Right hindlimb (tissue), 1 donor: ENCODE results near the gene MAP1B.
"Not testable (repeated sequence)": the region's sequence is repeated elsewhere in the genome, so short reads cannot be mapped to it uniquely, and the experiment has no call there.

Experiments used
- DNase-seq: peaks from one replicate; pipeline ENCODE4 v3.0.0-alpha.2; 2018

Gene MAP1B

GRCh38 chr5:72107131-72107900 is at the start of gene MAP1B:
MAP1B (plus strand) TSS chr5:72107475; CDS start chr5:72107532, 57 bp downstream.
- DNase-seq, result peak; percentile 88

DNA sequence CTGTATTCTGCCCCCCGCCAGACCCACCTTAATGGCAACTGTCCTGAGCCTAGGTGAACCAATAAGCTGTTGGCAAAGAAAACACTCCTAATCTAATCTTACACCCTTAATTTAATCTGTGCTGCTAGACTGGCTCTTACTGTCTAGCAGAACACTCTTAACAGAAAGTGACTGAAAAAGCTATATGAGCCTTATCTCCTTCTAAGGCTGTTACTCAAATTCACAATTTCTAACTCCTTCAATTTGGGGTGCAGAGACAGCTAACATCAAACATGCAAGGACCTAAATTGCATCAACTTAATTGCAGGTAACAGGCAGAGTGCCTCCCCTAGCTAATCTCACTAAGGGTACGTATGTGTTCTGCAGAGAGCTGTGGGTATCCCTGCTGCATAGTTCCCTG is 49.5 kb upstream of the MAP1B start:
- no peak for DNase-seq

- DNase-seq, result peak; percentile 20
Measured at GRCh38 chr5:72063219-72063819, 44.0 kb upstream of the MAP1B start.

GRCh38 chr5:72064801-72065570 is 42.3 kb upstream of the MAP1B start:
- DNase-seq, result no peak

DNA sequence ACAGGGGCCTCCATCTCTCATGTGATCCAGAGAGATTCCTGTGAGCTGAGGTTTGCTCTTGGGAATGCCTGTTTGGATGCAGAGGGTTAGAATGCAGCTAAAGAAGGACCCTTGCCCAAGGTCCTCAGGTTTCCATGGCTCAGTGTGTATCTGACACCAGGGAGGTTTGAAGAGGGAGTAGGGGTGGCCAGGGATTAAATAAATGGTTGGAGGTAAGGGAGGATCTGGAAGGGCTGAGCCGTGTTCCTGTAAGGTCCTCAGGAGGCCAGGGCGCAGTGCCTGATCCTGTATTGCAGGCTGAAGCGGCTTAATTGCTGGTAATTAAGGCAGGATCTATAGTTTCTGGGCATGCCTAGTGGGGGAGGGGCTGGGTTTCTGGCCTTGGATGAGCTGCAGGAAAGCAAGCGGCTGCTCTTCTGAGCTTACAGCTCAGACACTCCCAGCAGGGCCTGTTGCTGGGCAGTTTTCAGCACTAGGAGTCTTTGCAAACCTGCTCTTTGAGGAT is 41.5 kb upstream of the MAP1B start:
- DNase-seq, result no peak

- DNase-seq, result no peak
Measured at GRCh38 chr5:72066705-72067107, 40.6 kb upstream of the MAP1B start.

- DNase-seq, result no peak
Measured at GRCh38 chr5:72067682-72068470, 39.4 kb upstream of the MAP1B start.

DNA sequence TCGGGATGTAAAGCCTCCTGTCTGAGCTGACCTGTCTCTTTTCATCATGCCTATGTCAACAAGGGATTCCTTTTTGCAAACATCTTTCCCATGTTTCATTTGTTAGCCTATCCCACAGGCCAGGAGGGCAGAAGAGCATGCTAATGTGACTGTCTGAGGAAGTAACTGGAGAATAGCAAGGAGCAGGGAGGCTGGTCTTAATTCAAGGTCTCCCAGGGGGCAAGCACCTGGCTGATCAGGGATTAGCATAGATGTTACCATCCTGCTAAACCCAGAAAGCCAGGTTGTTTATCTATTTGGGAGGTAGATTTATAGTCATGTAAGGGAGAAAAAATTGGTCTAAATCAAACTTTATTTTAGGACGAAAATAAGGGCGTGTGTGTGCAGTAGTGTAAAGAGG is 36.7 kb upstream of the MAP1B start:
- no peak for DNase-seq

DNA sequence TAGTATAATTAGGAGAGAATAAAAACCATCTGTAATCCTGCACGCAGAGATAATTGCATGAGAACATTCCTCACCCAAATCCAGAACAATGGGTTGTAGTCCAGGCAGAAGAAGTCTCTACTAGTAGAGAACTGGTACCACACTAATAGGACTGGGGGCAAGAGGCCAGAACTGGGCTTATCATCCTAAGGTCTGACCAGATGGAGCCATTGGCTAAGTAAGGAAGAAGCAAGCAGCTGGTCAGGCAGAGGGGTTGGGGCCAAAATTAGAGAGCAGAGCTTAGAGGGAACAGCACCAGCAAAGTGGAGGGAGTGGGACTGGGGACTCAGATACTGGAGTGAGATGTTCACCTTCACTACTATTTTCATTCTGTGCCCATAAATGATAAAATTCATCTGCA is 35.4 kb upstream of the MAP1B start:
- DNase-seq, result no peak

DNA sequence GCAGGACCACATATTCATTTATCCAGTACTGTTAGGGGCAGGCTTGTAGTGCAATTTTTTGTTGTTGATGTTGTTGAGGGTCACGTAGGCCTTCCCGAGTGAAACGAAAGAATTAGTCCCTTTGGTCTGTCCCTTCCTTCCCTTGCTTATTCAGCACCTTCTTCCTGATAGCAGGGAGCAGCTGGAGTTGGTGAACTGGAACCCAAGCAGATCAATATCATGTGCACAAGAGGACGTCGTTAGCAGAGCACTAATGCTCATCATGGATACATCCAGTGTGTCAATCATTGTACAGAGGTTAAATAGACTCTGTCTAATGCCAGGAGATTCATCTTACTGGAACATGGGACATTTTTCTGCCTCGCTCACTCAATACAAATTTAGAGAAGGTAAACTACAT is 33.0 kb upstream of the MAP1B start:
- no peak for DNase-seq

DNA sequence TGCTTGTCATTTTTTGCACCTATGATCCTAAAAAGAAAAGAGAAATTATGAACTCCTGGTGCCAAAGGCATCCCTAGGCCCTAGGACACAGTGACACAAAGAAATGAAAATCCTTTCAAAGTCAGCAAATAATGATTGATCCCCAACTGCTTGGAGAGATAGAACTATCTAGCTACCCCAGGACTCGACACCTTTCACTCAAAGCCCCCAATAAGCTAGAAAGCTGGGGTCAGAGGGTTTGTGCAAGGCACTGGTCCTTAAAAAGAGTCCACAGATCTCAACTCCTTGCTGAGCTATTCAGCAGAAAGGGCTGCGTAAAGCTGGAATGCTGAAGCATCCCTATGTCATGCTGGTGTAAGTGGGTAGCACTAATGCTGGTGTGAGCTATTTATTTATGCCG is 31.8 kb upstream of the MAP1B start:
- no peak for DNase-seq

- DNase-seq, result no peak
Measured at GRCh38 chr5:72076621-72077300, 30.5 kb upstream of the MAP1B start.

DNA sequence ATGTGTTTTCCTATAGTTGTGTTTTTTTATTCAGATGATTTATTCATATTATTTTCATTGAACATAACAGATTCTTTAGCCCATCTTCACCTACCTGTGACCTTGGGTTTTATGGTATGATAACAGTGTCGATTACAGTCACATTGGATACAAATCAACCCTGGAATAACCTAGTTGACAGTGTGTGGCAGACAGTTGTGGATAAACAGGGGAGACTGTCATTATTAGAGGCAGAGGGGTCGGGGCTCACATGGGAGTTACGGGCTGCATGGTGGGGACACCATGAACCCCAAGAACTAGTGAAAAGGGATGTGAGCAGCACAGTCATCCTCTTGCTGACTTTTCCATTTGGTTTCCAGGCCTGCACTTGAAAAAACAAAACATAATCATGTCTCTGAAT is 29.9 kb upstream of the MAP1B start:
- DNase-seq, result no peak

DNA sequence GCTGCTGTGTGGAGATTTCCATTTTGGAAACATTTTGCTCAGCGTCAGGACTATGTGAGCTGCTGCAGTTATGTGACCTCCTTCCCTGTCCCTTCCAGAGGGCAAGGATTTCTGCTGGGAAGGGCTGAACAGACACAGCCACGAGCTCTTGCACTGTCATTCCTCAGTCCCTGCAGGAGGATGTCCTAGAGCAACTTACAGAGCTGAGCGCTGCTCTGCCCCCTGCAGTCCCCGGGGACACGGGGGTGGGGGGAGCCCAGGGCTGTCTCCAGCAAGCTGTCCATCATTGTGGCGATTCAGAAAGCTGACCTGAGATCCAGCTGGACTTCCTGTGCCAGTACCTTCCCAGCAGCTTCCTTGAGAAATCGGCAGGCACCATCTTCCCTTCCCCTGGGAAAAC is 28.0 kb upstream of the MAP1B start:
- DNase-seq, result no peak

GRCh38 chr5:72082048-72082447 is 25.2 kb upstream of the MAP1B start:
- no peak for DNase-seq

DNA sequence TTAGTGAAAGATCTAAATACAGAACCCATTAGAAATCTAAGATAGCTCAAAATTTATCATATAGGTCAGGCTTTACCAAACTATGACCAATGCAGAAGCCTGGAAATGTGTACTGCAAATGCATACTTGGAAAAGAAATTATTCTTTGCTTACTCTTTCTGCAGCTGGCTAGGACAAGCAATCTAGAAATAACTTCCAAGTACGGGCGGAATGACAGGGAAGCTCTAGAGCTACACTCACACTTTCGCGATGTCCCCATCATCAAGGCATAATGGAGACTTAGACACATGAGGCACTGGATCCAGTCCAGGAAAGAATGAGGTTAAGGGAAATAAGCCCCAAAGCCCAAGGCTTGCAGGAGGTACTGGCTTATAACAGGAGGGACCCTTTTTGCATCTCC is 22.4 kb upstream of the MAP1B start:
- DNase-seq, result no peak

GRCh38 chr5:72085319-72085718 is 22.0 kb upstream of the MAP1B start:
- no peak for DNase-seq

GRCh38 chr5:72089713-72090112 is 17.6 kb upstream of the MAP1B start:
- not testable (repeated sequence) for DNase-seq

DNA sequence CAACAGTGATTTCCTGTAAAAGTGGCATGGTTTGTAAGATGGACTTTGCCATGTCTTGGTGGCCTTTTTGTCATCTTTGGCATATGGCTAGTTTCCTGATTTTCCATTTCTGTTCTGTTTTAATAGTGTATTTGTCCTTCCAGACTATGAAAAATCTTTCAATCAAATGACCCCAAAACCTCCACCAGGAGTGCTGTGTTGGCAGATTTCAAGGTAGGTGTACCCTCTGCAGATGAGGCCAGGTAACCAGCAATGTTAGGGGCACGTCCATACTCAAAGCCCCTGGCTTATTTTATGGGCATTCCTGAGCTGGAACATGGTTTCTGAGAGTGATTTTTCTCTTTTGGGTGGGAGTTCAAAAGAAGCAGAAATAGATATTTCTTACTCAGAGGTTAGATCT is 15.2 kb upstream of the MAP1B start:
- no peak for DNase-seq

- no peak for DNase-seq
Measured at GRCh38 chr5:72093217-72093616, 14.1 kb upstream of the MAP1B start.

GRCh38 chr5:72093824-72094223 is 13.5 kb upstream of the MAP1B start:
- no peak for DNase-seq

- no peak for DNase-seq
Measured at GRCh38 chr5:72096602-72097188, 10.6 kb upstream of the MAP1B start.
